Amniotic epithelial cell (primary cell): ENCODE measurements around the gene VGF.
"Not testable (repeated sequence)": the region's sequence is repeated elsewhere in the genome, so short reads cannot be mapped to it uniquely, and the experiment has no call there.

Experiments used
- DNase-seq: peaks from one replicate; pipeline ENCODE4 v3.0.0-alpha.2; 2010; ENCODE audit warnings: low read depth

The VGF gene

GRCh38 chr7:101134399-101134980 lies 30.9 kb downstream of the VGF start:
- DNase-seq: peak; percentile 73

DNA sequence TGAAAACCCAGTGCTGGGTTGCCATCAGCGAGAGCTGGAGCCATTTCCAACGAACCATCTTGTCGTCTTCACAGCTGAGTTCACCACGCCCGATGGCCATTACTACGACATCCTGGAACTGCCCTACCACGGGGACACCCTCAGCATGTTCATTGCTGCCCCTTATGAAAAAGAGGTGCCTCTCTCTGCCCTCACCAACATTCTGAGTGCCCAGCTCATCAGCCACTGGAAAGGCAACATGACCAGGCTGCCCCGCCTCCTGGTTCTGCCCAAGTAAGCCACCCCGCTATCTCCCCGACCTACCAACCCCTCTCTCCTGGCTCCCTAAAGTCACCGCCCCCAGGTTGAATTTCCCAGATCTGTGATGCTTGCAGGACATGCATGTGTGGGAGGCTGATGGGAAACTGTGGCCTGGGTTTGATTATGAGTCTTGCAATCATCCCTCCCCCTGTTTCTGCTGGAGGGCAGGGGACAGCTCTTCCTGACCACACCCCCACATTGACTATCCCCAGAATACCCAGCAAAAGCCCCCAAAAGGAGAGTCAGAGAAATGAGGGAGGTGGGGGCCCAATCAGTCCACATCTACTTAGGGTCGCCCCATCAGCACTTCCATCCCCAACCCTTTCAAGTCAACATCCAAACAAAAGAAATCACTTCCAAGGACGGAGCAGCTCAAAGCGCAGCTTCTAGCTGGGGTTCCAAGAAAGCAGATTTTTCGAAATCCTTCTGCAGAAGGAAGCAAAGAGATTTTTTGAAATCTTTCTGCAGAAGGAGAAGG lies 31.6 kb downstream of the VGF start:
- DNase-seq: peak; percentile 75

- DNase-seq: peak; percentile 51
These were observed 32.5 kb downstream of the VGF start for GRCh38 chr7:101132626-101133600.

DNA sequence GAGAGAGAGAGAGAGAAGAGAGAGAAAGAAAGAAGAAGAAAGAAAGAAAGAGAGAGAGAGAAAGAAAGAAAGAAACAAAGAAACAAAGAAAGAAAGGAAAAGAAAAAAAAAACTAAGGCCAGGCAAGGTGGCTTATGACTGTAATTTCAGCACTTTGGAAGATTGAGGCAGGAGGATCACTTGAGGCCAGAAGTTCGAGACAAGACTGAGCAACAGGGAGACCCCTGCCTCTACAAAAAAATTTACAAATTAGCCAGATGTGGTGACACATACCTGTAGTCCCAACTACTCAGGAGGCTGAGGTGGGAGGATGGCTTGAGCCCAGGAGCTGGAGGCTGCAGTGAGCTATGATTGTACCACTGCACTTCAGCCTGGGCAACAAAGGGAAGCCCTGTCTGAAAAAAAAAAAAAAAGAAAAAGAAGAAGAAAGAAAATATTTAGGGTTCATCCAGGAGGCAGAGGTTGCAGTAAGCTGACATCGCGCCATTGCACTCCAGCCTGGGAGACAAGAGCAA lies 35.7 kb downstream of the VGF start:
- DNase-seq: peak; percentile 47

DNA sequence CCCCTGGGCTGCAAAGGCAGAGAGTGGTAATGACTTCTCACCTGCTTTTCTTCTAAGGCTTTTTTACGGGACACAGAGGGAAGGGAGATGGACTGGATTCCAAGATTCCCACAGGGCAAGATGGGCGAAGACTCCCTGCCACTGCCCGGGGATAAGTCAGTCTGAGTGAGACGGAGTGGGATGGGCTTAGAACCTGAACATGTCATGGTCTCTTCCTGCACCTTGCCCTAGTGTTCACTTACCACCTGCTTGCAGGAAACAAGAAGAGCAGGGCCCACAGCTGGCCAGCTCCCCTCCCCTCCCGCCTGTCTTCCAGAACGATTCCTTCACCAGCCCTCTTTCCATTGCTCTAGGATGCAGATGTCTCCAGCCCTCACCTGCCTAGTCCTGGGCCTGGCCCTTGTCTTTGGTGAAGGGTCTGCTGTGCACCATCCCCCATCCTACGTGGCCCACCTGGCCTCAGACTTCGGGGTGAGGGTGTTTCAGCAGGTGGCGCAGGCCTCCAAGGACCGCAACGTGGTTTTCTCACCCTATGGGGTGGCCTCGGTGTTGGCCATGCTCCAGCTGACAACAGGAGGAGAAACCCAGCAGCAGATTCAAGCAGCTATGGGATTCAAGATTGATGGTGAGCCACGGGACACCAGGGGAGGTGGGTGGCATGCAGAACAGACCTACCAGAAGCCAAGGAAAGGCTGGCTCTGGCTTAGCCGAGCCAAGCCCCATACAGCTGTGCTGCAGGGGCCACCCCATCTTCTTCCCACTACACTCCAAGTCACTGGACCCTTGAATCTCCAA lies 37.1 kb downstream of the VGF start:
- peak; percentile 64 for DNase-seq

DNA sequence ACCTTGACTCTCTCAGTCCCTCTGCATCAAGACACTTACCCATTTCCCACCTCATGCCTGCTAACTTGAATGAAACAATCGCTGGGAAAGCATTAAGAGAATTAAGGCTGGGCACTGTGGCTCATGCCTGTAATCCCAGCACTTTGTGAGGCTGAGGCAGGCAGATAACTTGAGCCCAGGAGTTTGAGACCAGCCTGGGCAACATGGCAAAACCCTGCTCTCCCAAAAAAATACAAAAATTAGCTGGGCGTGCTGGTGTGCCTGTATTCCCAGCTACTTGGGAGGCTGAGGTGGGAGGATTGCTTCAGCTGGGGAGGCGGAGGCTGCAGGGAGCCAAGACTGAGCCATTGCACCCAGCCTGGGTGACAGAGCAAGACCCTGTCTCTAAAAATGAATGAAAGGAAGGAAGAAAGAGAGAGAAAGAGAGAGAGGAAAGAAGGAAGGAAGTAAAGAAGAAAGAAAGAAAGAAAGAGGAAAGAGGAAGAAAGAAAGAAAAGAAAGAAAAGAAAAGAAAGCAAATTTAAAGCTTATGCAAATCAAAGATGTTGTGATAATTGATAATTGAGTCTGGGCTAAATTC lies 37.8 kb downstream of the VGF start:
- DNase-seq: no peak

DNA sequence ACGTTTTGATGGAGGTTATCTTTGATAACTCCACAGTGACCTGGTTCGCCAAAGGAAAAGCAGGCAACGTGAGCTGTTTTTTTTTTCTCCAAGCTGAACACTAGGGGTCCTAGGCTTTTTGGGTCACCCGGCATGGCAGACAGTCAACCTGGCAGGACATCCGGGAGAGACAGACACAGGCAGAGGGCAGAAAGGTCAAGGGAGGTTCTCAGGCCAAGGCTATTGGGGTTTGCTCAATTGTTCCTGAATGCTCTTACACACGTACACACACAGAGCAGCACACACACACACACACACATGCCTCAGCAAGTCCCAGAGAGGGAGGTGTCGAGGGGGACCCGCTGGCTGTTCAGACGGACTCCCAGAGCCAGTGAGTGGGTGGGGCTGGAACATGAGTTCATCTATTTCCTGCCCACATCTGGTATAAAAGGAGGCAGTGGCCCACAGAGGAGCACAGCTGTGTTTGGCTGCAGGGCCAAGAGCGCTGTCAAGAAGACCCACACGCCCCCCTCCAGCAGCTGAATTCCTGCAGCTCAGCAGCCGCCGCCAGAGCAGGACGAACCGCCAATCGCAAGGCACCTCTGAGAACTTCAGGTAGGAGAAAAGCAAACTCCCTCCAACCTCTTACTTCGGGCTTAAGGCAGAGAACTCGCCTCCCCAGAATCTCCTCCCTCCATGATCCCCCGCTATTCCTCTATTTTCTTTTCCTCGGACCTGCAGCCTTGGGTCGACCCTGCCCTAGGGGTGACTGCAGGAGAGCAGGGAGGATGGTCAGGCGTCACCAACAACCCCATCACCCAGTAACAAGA lies 38.5 kb downstream of the VGF start, which contains the start of gene SERPINE1:
SERPINE1 (plus strand) TSS at position 454 of the 809 bp plus-strand sequence. CDS start 1,290 bp downstream, outside the sequence.
- peak; percentile 99 for DNase-seq

DNA sequence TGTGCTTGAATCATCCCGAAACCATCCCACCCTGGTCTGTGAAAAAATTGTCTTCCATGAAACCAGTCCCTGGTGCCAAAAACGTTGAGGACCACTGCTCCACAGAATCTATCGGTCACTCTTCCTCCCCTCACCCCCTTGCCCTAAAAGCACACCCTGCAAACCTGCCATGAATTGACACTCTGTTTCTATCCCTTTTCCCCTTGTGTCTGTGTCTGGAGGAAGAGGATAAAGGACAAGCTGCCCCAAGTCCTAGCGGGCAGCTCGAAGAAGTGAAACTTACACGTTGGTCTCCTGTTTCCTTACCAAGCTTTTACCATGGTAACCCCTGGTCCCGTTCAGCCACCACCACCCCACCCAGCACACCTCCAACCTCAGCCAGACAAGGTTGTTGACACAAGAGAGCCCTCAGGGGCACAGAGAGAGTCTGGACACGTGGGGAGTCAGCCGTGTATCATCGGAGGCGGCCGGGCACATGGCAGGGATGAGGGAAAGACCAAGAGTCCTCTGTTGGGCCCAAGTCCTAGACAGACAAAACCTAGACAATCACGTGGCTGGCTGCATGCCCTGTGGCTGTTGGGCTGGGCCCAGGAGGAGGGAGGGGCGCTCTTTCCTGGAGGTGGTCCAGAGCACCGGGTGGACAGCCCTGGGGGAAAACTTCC lies 39.2 kb downstream of the VGF start:
- DNase-seq: peak; percentile 84

GRCh38 chr7:101124376-101125056 lies 40.9 kb downstream of the VGF start:
- DNase-seq: peak; percentile 95

GRCh38 chr7:101123703-101124068 lies 41.7 kb downstream of the VGF start:
- DNase-seq: no peak

DNA sequence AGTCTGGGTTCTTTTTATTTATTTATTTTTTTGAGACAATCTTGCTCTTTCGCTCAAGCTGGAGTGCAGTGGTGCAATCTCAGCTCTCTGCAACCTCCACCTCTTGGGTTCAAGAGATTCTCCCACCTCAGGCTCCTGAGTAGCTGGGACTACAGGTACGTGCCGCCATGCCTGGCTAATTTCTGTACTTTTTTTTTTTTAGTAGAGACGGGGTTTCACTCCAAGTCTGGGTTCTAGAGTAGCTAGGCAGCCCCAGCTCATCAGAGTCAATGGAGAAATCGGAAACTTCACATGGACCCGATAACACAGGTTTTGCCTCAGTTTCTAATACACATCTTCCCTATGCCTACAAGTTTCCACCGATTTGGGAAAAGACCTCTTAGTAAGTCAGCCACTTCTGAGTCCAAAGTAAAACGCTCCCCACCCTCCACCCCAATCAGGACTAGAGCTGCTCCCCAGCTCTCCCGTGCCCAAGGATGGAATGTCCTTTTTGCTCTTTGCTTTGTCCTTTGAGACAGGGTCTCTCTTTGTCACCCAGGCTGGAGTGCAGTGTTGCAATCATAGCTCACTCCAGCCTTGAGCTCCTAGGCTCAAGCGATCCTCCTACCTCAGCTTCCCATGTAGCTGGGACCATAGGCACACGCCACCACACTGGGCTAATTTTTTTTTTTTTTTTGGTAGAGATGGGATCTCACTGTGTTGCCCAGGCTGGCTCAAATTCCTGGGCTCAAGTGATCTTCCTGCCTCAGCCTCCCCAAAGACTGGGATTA lies 42.3 kb downstream of the VGF start:
- no peak for DNase-seq

DNA sequence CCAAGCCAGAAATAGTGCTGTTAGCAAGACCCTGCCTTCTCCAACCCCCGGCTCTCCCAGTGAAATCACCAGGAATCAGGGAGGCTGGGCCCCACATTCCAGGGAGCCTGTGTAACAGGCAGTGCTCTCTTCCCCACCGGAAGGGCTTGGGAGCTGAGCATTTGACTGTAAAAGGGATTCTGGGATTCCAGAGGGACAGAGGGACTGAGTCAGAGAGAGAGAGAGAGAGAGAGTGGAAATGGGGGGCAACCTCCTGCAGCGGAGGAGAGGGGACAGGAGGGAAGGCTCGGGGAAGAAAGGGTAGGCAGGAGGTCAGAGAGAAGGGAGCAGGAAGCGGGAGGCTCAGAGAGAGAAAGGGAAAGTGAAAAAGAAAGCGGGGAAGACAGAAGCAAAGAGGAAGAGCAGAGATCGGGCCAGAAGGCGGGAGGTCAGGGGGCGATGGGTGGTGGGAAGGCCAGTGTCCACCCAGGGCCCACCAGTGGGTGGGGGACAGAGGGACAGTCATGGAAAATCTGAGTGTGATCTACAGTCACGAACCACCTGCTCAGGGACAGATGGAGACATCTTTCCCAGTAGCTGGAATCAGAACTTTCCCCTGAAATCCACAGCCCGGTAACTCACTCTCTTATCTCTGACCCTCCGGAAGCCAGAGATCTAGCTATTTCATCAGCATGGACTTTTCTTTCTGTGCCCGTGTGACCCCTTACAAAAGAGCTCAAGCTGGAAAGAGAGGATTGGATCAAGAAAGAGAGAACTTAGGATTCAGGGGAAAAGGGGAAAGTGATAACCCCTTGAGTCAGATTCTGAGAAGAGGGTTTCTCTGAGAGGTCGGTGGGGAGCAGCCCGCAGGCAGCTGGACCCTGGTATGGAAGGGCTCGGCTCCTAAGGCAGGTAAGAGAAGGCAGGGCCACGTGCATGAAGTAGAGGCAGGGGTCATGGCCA lies 43.1 kb downstream of the VGF start:
- peak; percentile 99 for DNase-seq

DNA sequence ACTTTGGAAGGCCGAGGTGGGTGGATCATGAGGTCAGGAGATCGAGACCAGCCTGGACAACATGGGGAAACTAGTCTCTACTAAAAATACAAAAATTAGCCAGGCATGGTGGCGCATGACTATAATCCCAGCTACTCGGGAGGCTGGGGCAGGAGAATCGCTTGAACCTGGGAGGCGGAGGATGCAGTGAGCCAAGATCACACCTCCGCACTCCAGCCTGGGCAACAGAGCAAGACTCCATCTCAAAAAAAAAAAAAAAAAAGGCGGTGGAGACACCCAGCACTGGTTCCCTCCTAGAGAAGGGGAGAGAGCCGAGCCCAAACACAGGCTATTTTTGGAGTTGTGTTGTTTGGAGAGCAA lies 43.8 kb downstream of the VGF start:
- DNase-seq: not testable (repeated sequence)

- DNase-seq: no peak
These were observed 45.1 kb downstream of the VGF start for GRCh38 chr7:101120315-101120714.

DNA sequence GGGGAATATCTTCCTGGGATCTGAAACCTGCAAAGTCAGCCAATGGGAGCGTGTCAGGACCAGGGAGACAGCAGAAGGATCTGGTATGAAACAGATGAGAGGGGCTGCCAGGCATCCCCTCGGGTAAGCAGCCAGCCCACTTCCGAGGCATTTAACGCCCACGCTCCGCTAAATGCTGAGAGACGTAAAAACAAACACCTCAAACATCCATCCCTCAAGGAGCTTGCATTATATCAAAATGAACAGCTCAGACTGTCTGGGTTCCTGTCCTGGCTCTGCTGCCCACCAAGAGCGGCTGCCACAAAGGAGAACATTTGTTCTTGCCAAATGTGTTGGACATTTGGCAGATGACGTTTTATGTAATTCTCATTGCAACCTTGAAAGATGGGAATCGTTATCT lies 45.5 kb downstream of the VGF start:
- DNase-seq: peak; percentile 93

GRCh38 chr7:101118856-101119255 lies 46.5 kb downstream of the VGF start:
- DNase-seq: no peak

GRCh38 chr7:101116898-101117297 lies 48.5 kb downstream of the VGF start:
- DNase-seq: peak; percentile 69
